SK-N-MC (cell line): ENCODE measurements around the gene GABPA.

ENCODE experiments used
- EZH2 ChIP-seq: fragments of 200-600 bp; sonication (generic); IDR thresholded peaks from one replicate; pipeline ENCODE4 v1.6.1; 2017; ENCODE audit warnings: antibody characterized with exemption
- POLR2AphosphoS5 ChIP-seq: IDR thresholded peaks from 2 replicates; pipeline ENCODE4 v1.6.1; 2012; ENCODE audit warnings: mild to moderate bottlenecking, low read depth, low read length, borderline replicate concordance

GRCh38 chr21:25721987-25722386 is 12.8 kb upstream of the GABPA start:
- TF ChIP-seq POLR2AphosphoS5 = no peak
- no peak for TF ChIP-seq EZH2
